Immature natural killer cell (primary cell): ENCODE results near the gene SNX20. TPM values are rescaled to one million over a fixed set of nuclear protein-coding genes. Genes with fewer than 3 reads are reported as not detected.
A peak's percentile ranks its signal among the peaks of the same experiment; 100 is the strongest.

Experiments used
- DNase-seq, 3 donors: peaks; one replicate each; pipeline ENCODE4 v3.0.0; 2022; ENCODE audit warnings: mixed read lengths in 1 of 3
- H3K27ac Mint-ChIP-seq, 6 donors: one replicate each; pipeline ENCODE4 v1.8.0; 2020; ENCODE audit warnings: mixed read lengths in 6 of 6, mild to moderate bottlenecking in 5 of 6, inconsistent platforms in 4 of 6, moderate library complexity in 3 of 6
- H3K27me3 Mint-ChIP-seq, 3 donors: one replicate each; pipeline ENCODE4 v1.8.0; 2020 to 2021; ENCODE audit warnings: low read depth in 3 of 3, mild to moderate bottlenecking in 3 of 3, mixed read lengths in 3 of 3, moderate library complexity in 3 of 3, inconsistent platforms in 1 of 3
- H3K36me3 Mint-ChIP-seq, 3 donors: one replicate each; pipeline ENCODE4 v1.8.0; 2020; ENCODE audit warnings: mixed read lengths in 3 of 3, inconsistent platforms in 2 of 3, mild to moderate bottlenecking in 2 of 3
- H3K4me1 Mint-ChIP-seq, 2 donors: one replicate each; pipeline ENCODE4 v1.8.0; 2020; ENCODE audit warnings: inconsistent platforms in 2 of 2, mild to moderate bottlenecking in 2 of 2, mixed read lengths in 2 of 2, moderate library complexity in 1 of 2
- H3K4me3 Mint-ChIP-seq, 5 donors: one replicate each; pipeline ENCODE4 v1.8.0; 2020; ENCODE audit warnings: mild to moderate bottlenecking in 5 of 5, mixed read lengths in 5 of 5, inconsistent platforms in 3 of 5, moderate library complexity in 3 of 5
- H3K9me3 Mint-ChIP-seq, 6 donors: one replicate each; pipeline ENCODE4 v1.8.0; 2020; ENCODE audit warnings: mild to moderate bottlenecking in 6 of 6, mixed read lengths in 6 of 6, inconsistent platforms in 4 of 6, moderate library complexity in 3 of 6
- polyA plus RNA-seq, 3 donors: library from polyadenylated mRNA; unstranded; fragments of 300-500 nt; fragmentation: Illumina TruSeq; gene quantifications; one replicate each; pipeline ENCODE4 v1.2.3, GENCODE V29; 2021

The SNX20 gene, protein sequence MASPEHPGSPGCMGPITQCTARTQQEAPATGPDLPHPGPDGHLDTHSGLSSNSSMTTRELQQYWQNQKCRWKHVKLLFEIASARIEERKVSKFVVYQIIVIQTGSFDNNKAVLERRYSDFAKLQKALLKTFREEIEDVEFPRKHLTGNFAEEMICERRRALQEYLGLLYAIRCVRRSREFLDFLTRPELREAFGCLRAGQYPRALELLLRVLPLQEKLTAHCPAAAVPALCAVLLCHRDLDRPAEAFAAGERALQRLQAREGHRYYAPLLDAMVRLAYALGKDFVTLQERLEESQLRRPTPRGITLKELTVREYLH
- polyA plus RNA-seq = 10 to 100 TPM; 28.7 to 74.9 (median 30.9) TPM

DNA sequence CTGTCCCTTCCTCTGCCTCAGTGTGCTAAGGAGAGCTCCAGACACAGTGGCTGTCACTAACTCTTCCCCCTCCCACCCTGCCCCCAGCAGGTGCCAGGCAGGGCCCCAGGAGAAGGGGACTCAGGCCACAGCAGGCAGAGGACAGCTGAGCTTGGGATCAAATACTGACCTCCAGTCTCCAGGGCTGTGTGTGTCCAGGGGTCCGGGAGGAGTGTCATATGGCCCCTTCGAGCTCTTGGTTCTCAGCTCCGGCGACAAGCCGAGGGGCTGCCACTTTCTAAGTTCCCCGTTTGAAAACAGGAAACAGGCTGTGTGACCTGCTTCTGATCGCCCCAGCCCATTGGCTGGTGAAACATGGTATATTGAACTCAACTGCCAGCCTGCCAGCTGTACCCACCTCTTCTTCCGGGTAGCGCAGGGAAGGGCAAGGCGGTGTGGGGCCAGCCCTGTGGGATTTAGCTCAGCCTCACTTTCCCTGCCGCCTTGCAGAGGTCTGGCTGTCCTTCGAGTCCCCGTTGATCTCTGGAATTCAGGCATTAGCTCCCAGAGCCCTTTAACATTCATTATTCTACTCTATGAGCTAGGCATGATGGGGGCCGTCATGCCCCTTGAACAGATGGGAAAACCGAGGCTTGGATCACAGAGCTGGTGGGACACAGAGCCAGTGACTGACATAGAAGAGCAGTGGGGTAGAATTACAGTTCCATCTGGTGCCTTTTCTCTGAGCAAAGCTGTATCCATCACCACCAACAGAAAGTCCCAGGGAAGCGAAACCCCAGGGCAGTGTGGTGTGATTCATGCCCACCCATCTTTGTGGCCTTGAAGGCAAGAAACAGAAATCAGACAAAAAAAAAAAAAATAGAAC, at the start of gene SNX20:
Gene SNX20, minus strand, starts transcription at position 292 of the 865 bp plus-strand sequence. CDS start 3,786 bp downstream, outside the sequence.
- H3K36me3 Mint-ChIP-seq = peaks cover 9 to 23% (median 9%) of the 10 kb centered on the region in 3 donors
- peak within 1 kb of the TSS; percentile 90 to 98 (median 96) for H3K27ac Mint-ChIP-seq
- no peaks in the 10 kb centered on the region for H3K9me3 Mint-ChIP-seq
- DNase-seq = peak; percentile 70 to 77 (median 72)
- peaks cover 0 to 11% (median 2%) of the 10 kb centered on the region in 3 donors for H3K27me3 Mint-ChIP-seq
- H3K4me1 Mint-ChIP-seq = peaks cover 89 to 96% of the 10 kb centered on the region in 2 donors
- peak within 1 kb of the TSS; percentile 88 to 92 (median 90) for H3K4me3 Mint-ChIP-seq

DNA sequence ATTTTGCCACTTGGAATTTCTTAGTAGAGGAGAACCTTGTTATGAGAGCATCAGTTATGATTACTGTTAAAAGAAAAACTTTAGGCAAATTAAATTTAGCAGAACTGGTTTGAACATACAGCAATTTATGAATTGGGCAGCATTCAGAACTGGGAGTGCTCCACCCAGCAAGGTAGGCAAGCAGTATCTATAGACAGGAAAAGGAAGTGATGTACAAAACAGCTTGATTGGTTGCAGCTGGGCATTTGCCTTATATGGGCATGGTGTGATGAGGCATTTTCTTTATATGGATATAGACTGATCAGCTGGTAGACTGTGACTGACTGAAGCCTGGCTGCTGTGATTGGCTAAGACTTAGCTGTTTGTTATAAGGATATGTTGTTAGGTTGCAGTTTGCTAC, 43.2 kb upstream of the SNX20 start:
- H3K4me1 Mint-ChIP-seq = peaks cover 41 to 43% of the 10 kb centered on the region in 2 donors
- H3K9me3 Mint-ChIP-seq = peaks cover 5 to 10% (median 8%) of the 10 kb centered on the region in 6 donors
- H3K4me3 Mint-ChIP-seq = no peak overlapping the region
- H3K27me3 Mint-ChIP-seq = peaks cover 0 to 2% (median 2%) of the 10 kb centered on the region in 3 donors
- peak overlapping the region; percentile 62 to 98 (median 80) for H3K27ac Mint-ChIP-seq
- DNase-seq = no peak
- H3K36me3 Mint-ChIP-seq = peaks cover 4 to 12% (median 10%) of the 10 kb centered on the region in 3 donors

DNA sequence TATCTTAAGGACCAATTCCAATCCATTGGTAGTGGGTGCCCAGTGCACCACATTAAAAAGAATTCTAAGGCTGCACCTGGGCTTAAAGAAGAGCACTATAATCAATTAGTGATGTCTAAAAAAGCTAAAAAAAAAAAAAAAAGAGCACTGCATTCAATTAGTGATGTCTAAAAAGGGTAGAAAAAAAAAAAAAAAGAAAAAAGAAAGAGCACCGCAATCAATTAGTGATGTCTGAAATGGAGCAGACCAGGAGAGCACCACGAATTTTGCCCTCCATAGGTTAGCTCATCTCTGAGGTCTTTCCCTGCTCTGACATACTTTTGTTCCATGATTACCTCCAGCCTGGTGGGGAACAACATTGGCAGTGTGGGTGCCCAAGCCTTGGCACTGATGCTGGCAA, 41.8 kb upstream of the SNX20 start:
- Mint-ChIP-seq H3K27ac (peak overlapping the region; percentile 91 to 98 (median 96)), H3K27me3 (peaks cover 0 to 3% (median 2%) of the 10 kb centered on the region in 3 donors), H3K4me1 (peaks cover 44 to 51% of the 10 kb centered on the region in 2 donors), H3K9me3 (peaks cover 5 to 10% (median 8%) of the 10 kb centered on the region in 6 donors), H3K36me3 (peaks cover 4 to 12% (median 10%) of the 10 kb centered on the region in 3 donors), H3K4me3 (peak overlapping the region in 4 of 5 donors; percentile 46 to 73 (median 57))
- no peak for DNase-seq

DNA sequence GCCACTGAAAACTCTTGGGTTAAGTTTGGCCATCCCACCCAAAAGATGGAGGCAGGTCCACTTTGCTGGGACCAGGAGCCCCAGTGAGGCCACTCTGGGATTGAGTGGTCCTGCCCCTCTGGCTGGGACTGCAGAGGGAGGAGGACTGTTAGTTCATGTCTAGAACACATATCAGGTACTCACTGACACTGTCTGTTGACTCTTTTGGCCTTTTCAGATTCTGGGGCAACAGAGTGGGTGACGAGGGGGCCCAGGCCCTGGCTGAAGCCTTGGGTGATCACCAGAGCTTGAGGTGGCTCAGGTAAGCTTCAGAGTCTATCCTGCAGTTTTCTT, 41.3 kb upstream of the SNX20 start:
- H3K9me3 Mint-ChIP-seq = peaks cover 5 to 10% (median 8%) of the 10 kb centered on the region in 6 donors
- peaks cover 4 to 12% (median 10%) of the 10 kb centered on the region in 3 donors for H3K36me3 Mint-ChIP-seq
- no peak for DNase-seq
- H3K27me3 Mint-ChIP-seq = peaks cover 0 to 3% (median 2%) of the 10 kb centered on the region in 3 donors
- H3K27ac Mint-ChIP-seq = peak overlapping the region; percentile 91 to 98 (median 96)
- H3K4me1 Mint-ChIP-seq = peaks cover 45 to 52% of the 10 kb centered on the region in 2 donors
- H3K4me3 Mint-ChIP-seq = peak overlapping the region; percentile 59 to 76 (median 68)

DNA sequence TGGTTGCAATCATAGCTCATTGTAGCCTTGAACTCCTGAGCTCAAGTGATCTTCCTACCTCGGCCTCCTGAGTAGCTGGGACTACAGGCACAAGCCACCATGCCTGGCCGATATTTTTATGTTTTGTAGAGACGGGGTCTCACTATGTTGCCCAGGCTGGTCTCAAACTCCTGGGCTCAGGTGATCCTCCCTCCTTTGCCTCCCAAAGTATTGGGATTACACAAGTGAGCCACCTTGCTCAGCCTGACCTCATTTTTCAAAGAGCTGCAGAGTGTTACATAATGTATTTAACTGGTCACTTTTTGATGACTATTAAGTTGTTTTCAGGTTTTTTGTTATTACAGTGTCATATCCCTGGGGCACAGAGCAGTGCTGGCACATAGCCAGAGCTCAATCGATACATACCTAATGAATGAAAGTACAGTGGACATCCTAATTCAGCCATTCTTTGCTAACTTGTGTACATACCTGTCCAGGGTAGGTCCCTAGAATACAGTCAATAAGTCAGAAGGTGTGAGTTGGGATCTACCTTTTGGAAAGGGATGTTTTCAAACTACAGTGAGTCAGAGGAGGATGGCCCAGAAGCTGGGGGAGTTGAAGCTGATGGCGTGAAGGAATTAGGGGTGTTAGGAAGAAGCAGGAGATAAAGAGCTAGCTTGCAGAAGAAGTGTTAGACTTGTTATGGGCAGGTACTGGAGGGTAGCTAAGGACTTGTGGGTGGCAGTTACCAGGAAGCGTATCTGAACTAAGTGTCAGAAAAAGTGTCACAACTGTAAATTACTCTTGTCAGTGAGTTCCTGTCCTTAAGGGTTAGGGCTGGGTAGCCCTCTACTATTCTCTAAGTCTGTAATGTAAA, 40.7 kb upstream of the SNX20 start:
- Mint-ChIP-seq H3K27ac (peak overlapping the region; percentile 91 to 98 (median 96)), H3K4me1 (peaks cover 45 to 52% of the 10 kb centered on the region in 2 donors), H3K27me3 (peaks cover 0 to 3% (median 2%) of the 10 kb centered on the region in 3 donors), H3K9me3 (peaks cover 5 to 10% (median 8%) of the 10 kb centered on the region in 6 donors), H3K4me3 (peak overlapping the region; percentile 59 to 76 (median 68)), H3K36me3 (peaks cover 4 to 12% (median 10%) of the 10 kb centered on the region in 3 donors)
- peak; percentile 65 to 72 (median 69) for DNase-seq

DNA sequence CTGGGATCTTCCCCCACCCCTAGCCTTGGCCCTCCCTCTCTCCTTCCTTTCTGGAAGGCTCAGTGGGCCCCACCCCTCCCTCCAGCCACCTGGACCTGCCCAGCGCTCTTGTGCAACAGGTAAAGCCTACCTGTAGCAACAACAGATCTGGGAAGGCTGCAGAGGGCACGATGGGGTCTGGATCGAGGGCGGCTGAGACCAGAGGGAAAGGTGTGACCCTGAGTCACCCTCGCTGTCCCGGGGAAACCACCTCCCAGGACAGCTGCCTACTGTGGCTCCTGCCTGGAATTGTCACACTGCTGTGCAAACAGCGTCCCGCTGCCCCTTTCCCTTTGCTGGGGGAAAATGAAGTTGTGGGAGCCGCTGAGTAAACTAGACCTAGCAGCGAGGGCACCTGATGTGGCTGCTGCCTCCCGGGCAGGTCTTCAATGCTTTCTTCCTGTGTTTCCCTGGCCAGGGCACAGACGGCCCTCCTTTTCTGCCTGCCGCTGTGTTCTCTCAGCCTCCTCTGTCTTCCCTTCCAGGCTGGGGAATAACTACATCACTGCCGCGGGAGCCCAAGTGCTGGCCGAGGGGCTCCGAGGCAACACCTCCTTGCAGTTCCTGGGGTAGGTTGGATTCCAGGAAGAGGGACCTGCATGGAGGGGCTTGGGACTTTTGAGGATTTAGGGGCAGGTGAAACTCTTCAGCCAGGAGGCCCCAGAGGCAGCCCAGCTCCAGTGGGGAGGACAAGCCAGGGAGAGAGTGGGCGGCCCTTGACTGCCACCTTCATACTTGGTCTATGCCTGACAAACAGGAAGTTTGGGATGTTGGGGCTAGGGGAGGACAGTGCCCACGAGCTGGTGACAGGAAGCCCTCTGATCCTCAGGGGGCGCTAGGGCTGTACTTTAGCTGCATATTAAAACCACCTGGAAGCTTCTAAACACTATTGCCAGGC, 38.6 kb upstream of the SNX20 start:
- DNase-seq = peak in 1 of 3 donors; percentile 13
- peaks cover 0 to 3% (median 0%) of the 10 kb centered on the region in 3 donors for H3K27me3 Mint-ChIP-seq
- H3K36me3 Mint-ChIP-seq = peaks cover 0 to 10% (median 9%) of the 10 kb centered on the region in 3 donors
- H3K9me3 Mint-ChIP-seq = peaks cover 5 to 10% (median 8%) of the 10 kb centered on the region in 6 donors
- H3K4me1 Mint-ChIP-seq = peaks cover 45 to 52% of the 10 kb centered on the region in 2 donors
- peak overlapping the region; percentile 27 to 76 (median 62) for H3K27ac Mint-ChIP-seq
- no peak overlapping the region for H3K4me3 Mint-ChIP-seq

DNA sequence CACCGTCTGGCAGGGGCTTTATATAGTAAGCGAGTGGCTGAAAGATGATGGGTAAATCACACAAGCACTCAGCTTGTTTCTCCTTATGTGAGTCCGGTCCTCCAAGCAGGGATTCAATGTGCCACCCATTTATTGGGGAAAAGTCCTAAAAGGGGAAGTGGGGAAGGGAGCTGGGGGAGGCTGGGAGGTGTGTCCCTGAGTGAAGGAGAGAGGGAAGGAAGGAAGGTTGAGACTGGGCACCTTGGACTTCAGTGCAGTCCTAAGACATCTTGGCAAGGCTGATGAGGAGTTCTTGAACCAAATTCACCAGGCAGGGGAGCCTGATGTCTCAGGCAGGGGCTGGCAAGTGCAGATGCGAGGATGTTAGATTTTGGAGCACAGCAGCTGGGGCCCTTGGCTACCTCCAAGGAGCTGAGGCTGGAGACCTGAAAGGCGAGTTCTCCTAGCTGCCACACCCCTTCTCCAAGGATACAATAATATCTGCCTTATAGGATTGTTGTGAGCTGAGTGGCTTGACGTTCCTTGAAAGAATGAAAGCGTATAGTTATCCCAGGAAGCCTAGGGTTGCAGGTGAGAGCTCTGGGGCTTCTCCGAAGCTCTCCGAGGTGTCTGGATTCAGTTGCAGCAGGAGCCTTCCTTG, 37.8 kb upstream of the SNX20 start:
- peaks cover 0 to 3% (median under 1%) of the 10 kb centered on the region in 3 donors for H3K36me3 Mint-ChIP-seq
- H3K27ac Mint-ChIP-seq = peak overlapping the region in 3 of 6 donors; percentile 42 to 68 (median 59)
- no peak for DNase-seq
- H3K27me3 Mint-ChIP-seq = peaks cover 0 to 1% (median 0%) of the 10 kb centered on the region in 3 donors
- H3K9me3 Mint-ChIP-seq = peaks cover under 1 to 2% (median 1%) of the 10 kb centered on the region in 6 donors
- peaks cover 39 to 45% of the 10 kb centered on the region in 2 donors for H3K4me1 Mint-ChIP-seq
- no peak overlapping the region for H3K4me3 Mint-ChIP-seq

DNA sequence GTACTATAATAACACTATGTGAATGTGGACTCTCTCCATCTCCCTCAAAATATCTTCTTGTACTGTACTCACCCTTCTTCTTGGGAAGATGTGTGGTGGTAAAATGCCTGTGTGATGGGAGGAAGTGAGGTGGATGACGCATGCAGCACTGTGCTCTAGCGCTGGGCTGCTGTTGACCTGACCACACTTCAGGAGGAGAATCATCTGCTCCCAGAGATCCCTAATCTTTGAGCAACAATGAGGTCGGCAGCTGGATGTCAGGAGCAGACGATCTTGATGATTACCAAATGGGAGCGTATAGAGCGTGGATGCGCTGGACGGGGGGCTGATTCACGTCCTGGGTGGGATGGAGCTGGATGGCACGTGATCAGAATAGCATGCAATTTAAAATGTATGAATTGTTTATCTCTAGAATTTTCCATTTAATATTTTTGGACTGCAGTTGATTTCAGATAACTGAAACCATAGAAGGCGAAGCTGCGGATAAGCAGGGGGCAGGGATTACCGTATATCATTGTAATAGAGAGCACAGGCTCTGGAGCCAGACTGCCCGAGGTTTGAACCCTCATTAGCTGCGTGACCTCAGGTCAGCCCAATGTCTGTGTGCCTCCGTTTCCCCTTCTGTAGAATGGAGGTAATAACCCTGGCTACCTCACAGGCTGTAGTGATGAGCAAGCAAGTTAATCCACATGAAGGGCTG, 37.1 kb upstream of the SNX20 start:
- no peak overlapping the region for H3K4me3 Mint-ChIP-seq

DNA sequence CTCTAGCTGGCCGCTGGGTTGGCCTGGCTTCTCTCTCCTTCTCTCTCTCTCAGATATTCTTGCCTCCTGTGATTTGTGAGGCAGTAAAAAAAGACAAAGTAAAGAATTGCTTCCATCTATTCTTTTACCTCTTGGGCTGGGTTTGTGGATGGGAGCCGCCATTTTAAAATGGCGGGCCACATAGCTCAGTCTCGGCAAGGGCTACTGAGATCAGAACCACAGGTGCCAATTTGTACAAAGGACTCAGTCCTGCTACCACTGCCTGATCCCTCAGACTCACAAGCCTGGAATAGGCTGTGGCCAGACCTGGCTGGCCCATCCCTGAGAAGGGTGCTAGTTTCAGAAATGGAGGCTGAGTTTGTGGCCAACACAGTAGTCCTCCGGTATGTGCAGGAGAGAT, 36.4 kb upstream of the SNX20 start:
- no peaks in the 10 kb centered on the region for H3K9me3 Mint-ChIP-seq
- peaks cover 26 to 31% of the 10 kb centered on the region in 2 donors for H3K4me1 Mint-ChIP-seq
- peaks cover 0 to 1% (median 0%) of the 10 kb centered on the region in 3 donors for H3K27me3 Mint-ChIP-seq
- H3K36me3 Mint-ChIP-seq = peaks cover 0 to under 1% (median 0%) of the 10 kb centered on the region in 3 donors
- DNase-seq = no peak
- peak overlapping the region in 2 of 6 donors; percentile 52 to 71 for H3K27ac Mint-ChIP-seq
- H3K4me3 Mint-ChIP-seq = no peak overlapping the region

More for the DNA sequence above, 37.1 kb upstream of the SNX20 start:
- Mint-ChIP-seq H3K27ac (peak overlapping the region in 3 of 6 donors; percentile 2 to 68 (median 57)), H3K9me3 (no peaks in the 10 kb centered on the region), H3K27me3 (peaks cover 0 to 1% (median 0%) of the 10 kb centered on the region in 3 donors), H3K4me1 (peaks cover 33 to 38% of the 10 kb centered on the region in 2 donors), H3K36me3 (no peaks in the 10 kb centered on the region)
- no peak for DNase-seq

DNA sequence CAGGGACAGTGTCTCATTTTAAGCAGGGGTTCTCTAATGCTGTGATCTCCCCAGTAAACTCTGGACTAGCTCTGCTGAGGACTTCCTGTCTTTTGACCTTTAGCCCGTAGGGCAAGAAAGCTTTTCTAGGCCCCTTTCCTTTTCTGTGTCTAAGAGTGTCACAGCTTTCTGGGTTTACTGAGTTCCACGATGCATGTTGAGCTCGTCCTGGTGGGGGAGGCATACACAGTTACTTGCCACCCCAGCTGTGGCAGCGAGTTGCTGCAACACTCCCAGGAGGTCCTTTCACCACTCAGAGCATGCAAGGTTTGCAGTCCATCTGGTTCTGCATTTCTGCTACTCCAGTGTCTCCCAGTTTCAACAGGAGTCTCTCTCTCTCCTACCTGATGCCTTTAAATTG, 36.0 kb upstream of the SNX20 start:
- Mint-ChIP-seq H3K4me1 (peaks cover 22 to 27% of the 10 kb centered on the region in 2 donors), H3K36me3 (peaks cover 0 to 3% (median 0%) of the 10 kb centered on the region in 3 donors), H3K27ac (peak overlapping the region in 2 of 6 donors; percentile 52 to 71), H3K27me3 (peaks cover 0 to 1% (median 0%) of the 10 kb centered on the region in 3 donors), H3K4me3 (no peak overlapping the region), H3K9me3 (no peaks in the 10 kb centered on the region)
- no peak for DNase-seq

DNA sequence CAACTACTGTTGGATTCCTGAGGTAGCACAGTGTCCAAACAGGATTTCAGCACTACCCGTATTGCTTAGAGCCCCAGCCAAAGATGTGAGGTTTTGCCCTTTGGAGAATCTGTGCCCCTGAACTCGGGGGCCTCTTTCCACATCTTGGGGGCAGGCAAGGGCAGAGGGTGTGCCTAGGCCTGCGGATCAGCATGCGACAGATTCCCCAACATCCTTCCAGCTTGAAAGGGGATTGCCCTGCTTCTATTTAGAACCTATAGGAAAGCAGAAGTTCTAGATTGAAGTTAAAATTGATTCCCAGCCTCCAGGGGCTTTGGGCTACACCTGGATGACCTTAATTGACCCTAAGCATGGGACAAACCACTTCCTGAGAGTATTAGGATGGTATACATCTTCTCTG, 31.8 kb upstream of the SNX20 start:
- peaks cover 0 to 3% (median 0%) of the 10 kb centered on the region in 3 donors for H3K36me3 Mint-ChIP-seq
- H3K9me3 Mint-ChIP-seq = no peaks in the 10 kb centered on the region
- no peak overlapping the region for H3K27ac Mint-ChIP-seq
- peaks cover 2 to 9% of the 10 kb centered on the region in 2 donors for H3K4me1 Mint-ChIP-seq
- no peak for DNase-seq
- H3K27me3 Mint-ChIP-seq = peaks cover 0 to 1% (median 0%) of the 10 kb centered on the region in 3 donors
- H3K4me3 Mint-ChIP-seq = no peak overlapping the region
